Calu3 (cell line): Measurements from ENCODE around the gene SOD1. TPM values are rescaled to one million over a fixed set of nuclear protein-coding genes. Genes with fewer than 3 reads are reported as not detected.

Experiments
- BruUV-seq: library from RNA; stranded (reverse); fragments of 400-500 nt; replicated peaks from 2 replicates; lab custom pipeline; 2021; lab: Mats Ljungman, UMichigan
- CTCF ChIA-PET: fragments of 300-600 bp; sonication (Branson Sonifier 250); formaldehyde crosslinking; loops from one replicate; lab custom pipeline; 2022; ENCODE audit warnings: antibody characterized with exemption; lab: Charles Lee
- DNase-seq: peaks from one replicate; pipeline ENCODE4 v3.0.0; 2022
- H3K27ac Mint-ChIP-seq: one replicate; pipeline ENCODE4 v1.8.0; 2022; ENCODE audit warnings: mixed read lengths; ENCODE audit not compliant: unreplicated experiment
- H3K27me3 Mint-ChIP-seq: one replicate; pipeline ENCODE4 v1.8.0; 2022; ENCODE audit warnings: mixed read lengths; ENCODE audit not compliant: unreplicated experiment
- H3K36me3 Mint-ChIP-seq: one replicate; pipeline ENCODE4 v1.8.0; 2022; ENCODE audit warnings: mild to moderate bottlenecking, moderate library complexity, mixed read lengths; ENCODE audit not compliant: insufficient read depth, unreplicated experiment
- H3K4me1 Mint-ChIP-seq: one replicate; pipeline ENCODE4 v1.8.0; 2022; ENCODE audit warnings: mild to moderate bottlenecking, low read depth, mixed read lengths; ENCODE audit not compliant: unreplicated experiment
- H3K4me3 Mint-ChIP-seq: one replicate; pipeline ENCODE4 v1.8.0; 2022; ENCODE audit warnings: mild to moderate bottlenecking, low read depth, moderate library complexity, mixed read lengths; ENCODE audit not compliant: unreplicated experiment
- H3K9me3 Mint-ChIP-seq: one replicate; pipeline ENCODE4 v1.8.0; 2022; ENCODE audit warnings: low read depth, mixed read lengths; ENCODE audit not compliant: unreplicated experiment
- intact Hi-C: fragments of 100-400 bp; cut with micrococcal nuclease; formaldehyde crosslinking; loops from one replicate; pipeline ENCODE4 v1.10.0; 2022; ENCODE audit not compliant: unreplicated experiment
- total RNA-seq: library from RNA; stranded (reverse); gene quantifications from 2 replicates; pipeline ENCODE4 v1.2.3, GENCODE V29; 2022
- TF ChIP-seq, protein P1 (sequence below): fragments of 200-600 bp; IDR thresholded peaks from one replicate; pipeline ENCODE4 v1.8.0; 2022; ENCODE audit warnings: antibody characterized with exemption; ENCODE audit not compliant: unreplicated experiment

SOD1 gene
- total RNA-seq, 1 experiment from 2014 or later, result 223 TPM

DNA sequence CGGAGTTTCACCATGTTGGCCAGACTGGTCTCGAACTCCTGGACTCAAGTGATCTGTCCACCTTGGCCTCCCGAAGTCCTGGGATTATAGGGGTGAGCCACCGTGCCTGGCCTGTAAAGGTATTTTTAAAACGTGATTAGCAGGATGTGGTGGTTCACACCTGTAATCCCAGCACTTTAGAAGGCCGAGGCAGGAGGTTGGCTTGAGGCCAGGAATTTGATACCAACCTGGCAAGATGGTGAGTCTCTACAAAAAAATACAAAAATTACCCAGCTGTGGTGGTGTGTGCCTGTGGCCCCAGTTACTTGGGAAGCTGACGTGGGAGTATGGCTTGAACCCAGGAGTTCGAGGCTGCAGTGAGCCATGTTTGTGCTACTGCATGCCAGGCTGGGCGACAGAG lies 43.3 kb upstream of the SOD1 start:
- no peaks in the 10 kb centered on the region for H3K9me3 Mint-ChIP-seq
- DNase-seq, result no peak
- TF ChIP-seq, protein P1, sequence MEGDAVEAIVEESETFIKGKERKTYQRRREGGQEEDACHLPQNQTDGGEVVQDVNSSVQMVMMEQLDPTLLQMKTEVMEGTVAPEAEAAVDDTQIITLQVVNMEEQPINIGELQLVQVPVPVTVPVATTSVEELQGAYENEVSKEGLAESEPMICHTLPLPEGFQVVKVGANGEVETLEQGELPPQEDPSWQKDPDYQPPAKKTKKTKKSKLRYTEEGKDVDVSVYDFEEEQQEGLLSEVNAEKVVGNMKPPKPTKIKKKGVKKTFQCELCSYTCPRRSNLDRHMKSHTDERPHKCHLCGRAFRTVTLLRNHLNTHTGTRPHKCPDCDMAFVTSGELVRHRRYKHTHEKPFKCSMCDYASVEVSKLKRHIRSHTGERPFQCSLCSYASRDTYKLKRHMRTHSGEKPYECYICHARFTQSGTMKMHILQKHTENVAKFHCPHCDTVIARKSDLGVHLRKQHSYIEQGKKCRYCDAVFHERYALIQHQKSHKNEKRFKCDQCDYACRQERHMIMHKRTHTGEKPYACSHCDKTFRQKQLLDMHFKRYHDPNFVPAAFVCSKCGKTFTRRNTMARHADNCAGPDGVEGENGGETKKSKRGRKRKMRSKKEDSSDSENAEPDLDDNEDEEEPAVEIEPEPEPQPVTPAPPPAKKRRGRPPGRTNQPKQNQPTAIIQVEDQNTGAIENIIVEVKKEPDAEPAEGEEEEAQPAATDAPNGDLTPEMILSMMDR, result no peak
- H3K36me3 Mint-ChIP-seq, result peaks cover 6% of the 10 kb centered on the region
- CTCF ChIA-PET, result interaction anchor here (0.6 kb wide), 1 partner anchor 119 kb away, joined by 4 read pairs; no protein-coding TSS in a partner anchor
- no peaks in the 10 kb centered on the region for H3K4me1 Mint-ChIP-seq
- no TSS peak for BruUV-seq
- intact Hi-C loops, result no loop called here
- H3K4me3 Mint-ChIP-seq, result no peak overlapping the region
- no peak overlapping the region for H3K27ac Mint-ChIP-seq
- peaks cover 12% of the 10 kb centered on the region for H3K27me3 Mint-ChIP-seq

- Mint-ChIP-seq H3K27me3 (no peaks in the 10 kb centered on the region), H3K4me3 (no peak overlapping the region), H3K9me3 (no peaks in the 10 kb centered on the region), H3K4me1 (no peaks in the 10 kb centered on the region), H3K27ac (no peak overlapping the region), H3K36me3 (no peaks in the 10 kb centered on the region)
- TF ChIP-seq, protein P1, result no peak
- no peak for DNase-seq
- CTCF ChIA-PET, result interaction anchor here (0.6 kb wide), 1 partner anchor 9 kb away, joined by 3 read pairs; no protein-coding TSS in a partner anchor
- intact Hi-C loops, result no loop called here
- BruUV-seq, result no TSS peak
Observed at GRCh38 chr21:31618696-31619430, 40.6 kb upstream of the SOD1 start.

DNA sequence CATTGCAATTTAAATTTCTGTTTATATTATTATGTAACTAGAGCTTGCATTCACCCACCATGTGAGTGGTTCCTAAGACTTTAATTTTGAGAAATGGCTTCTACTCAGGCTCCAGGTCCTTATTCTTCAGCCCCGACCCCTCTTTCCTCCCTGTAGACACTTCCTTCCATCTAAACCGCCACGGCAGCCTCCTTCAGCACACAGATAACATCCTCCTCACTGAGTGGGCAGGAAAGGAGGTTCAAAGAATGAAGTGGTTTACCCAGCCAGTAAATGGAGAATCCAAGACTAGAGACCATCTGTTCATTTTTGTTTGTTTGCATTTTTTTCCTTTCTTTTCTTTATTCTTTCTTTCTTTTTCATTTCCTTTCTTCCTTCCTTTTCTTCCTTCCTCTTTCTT lies 37.1 kb upstream of the SOD1 start:
- no peaks in the 10 kb centered on the region for H3K9me3 Mint-ChIP-seq
- TF ChIP-seq, protein P1, result no peak
- H3K27me3 Mint-ChIP-seq, result no peaks in the 10 kb centered on the region
- no peak for DNase-seq
- CTCF ChIA-PET, result no interaction called here
- no peaks in the 10 kb centered on the region for H3K4me1 Mint-ChIP-seq
- no peak overlapping the region for H3K4me3 Mint-ChIP-seq
- no peak overlapping the region for H3K27ac Mint-ChIP-seq
- H3K36me3 Mint-ChIP-seq, result no peaks in the 10 kb centered on the region
- BruUV-seq, result no TSS peak
- intact Hi-C loops, result no loop called here

DNA sequence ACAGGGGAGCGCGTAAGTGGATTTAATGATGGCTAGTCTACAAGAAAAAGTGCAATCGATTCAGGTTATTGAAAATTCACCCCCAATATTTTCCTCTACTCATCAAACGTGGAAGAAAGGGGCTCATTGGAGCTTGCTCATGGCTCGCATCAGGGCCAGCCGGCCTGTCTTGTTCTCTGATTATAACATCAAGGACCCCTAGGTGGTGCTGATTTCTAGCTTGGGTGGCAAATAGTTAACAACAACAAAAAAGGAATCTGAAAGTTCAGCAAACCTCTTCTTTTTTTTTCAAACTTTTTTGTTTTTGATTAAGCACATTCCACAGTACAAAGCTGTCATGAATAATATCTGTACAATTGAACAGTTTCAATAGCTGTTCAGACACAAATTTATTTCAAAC lies 35.8 kb upstream of the SOD1 start:
- H3K36me3 Mint-ChIP-seq, result no peaks in the 10 kb centered on the region
- no peak for DNase-seq
- no peaks in the 10 kb centered on the region for H3K9me3 Mint-ChIP-seq
- no peak overlapping the region for H3K4me3 Mint-ChIP-seq
- H3K27ac Mint-ChIP-seq, result no peak overlapping the region
- no peaks in the 10 kb centered on the region for H3K27me3 Mint-ChIP-seq
- H3K4me1 Mint-ChIP-seq, result no peaks in the 10 kb centered on the region
- intact Hi-C loops, result no loop called here
- BruUV-seq, result no TSS peak
- CTCF ChIA-PET, result no interaction called here
- TF ChIP-seq, protein P1, result no peak
